CD4-positive, alpha-beta T cell (primary cell): ENCODE measurements around the gene CSTPP1. TPM values are rescaled to one million over a fixed set of nuclear protein-coding genes. Genes with fewer than 3 reads are reported as not detected.

Source experiments
- ATAC-seq: fragments of 200-7000 bp; cut with Tn5 transposase; one replicate; pipeline ENCODE4 v1.10.0; 2022; ENCODE audit warnings: mild to moderate bottlenecking; ENCODE audit not compliant: poor library complexity
- CTCF ChIA-PET: fragments of 350-600 bp; sonication (Branson Sonifier 250); formaldehyde crosslinking; loops from one replicate; lab custom pipeline; 2021; ENCODE audit warnings: antibody characterized with exemption, inconsistent platforms; lab: Charles Lee
- POLR2A ChIA-PET: fragments of 350-600 bp; sonication (Branson Sonifier 250); formaldehyde crosslinking; loops from one replicate; lab custom pipeline; 2021; ENCODE audit warnings: antibody characterized with exemption, inconsistent platforms; lab: Charles Lee
- DNase-seq, 14 experiments: peaks; one replicate each; pipeline ENCODE4 v3.0.0-alpha.2; 2013 to 2020; ENCODE audit warnings: mixed read lengths in 2 of 14
- H3K27ac ChIP-seq, 2 donors: one replicate each; pipeline versions ENCODE4 v1.5.1 to v1.7.0; 2013; ENCODE audit warnings: low read length in 2 of 2, low read depth in 1 of 2, mild to moderate bottlenecking in 1 of 2
- H3K27me3 ChIP-seq, 2 experiments: 1 replicate in 1 of 2; 2 replicates in 1 of 2; pipeline versions ENCODE4 v1.6.1 to v1.7.0; 2013; ENCODE audit warnings: low read length in 2 of 2, control low read depth in 1 of 2, mild to moderate bottlenecking in 1 of 2, moderate library complexity in 1 of 2; ENCODE audit not compliant: insufficient read depth in 2 of 2, control insufficient read depth in 1 of 2
- H3K36me3 ChIP-seq: one replicate; pipeline ENCODE4 v1.6.1; 2013; ENCODE audit warnings: low read length, control low read depth; ENCODE audit not compliant: insufficient read depth
- H3K4me1 ChIP-seq: one replicate; pipeline ENCODE4 v1.6.1; 2013; ENCODE audit warnings: low read length, control low read depth; ENCODE audit not compliant: insufficient read depth
- H3K4me3 ChIP-seq: one replicate; pipeline ENCODE4 v1.5.1; 2013; ENCODE audit warnings: mild to moderate bottlenecking, low read length, moderate library complexity
- H3K9me3 ChIP-seq, 2 experiments: 1 replicate in 1 of 2; 2 replicates in 1 of 2; pipeline versions ENCODE4 v1.6.1 to v1.7.0; 2013; ENCODE audit warnings: low read length in 2 of 2, mild to moderate bottlenecking in 2 of 2, control low read depth in 1 of 2, moderate library complexity in 1 of 2; ENCODE audit not compliant: control insufficient read depth in 1 of 2, insufficient read depth in 1 of 2
- H3K27ac Mint-ChIP-seq: one replicate; pipeline ENCODE4 v1.8.0; 2020; ENCODE audit warnings: mixed read lengths
- H3K27me3 Mint-ChIP-seq: one replicate; pipeline ENCODE4 v1.8.0; 2021; ENCODE audit warnings: mixed read lengths
- H3K36me3 Mint-ChIP-seq: one replicate; pipeline ENCODE4 v1.8.0; 2021; ENCODE audit warnings: low read depth, mixed read lengths
- H3K4me1 Mint-ChIP-seq: one replicate; pipeline ENCODE4 v1.8.0; 2021; ENCODE audit warnings: low read depth, mixed read lengths
- H3K4me3 Mint-ChIP-seq: one replicate; pipeline ENCODE4 v1.8.0; 2020; ENCODE audit warnings: mild to moderate bottlenecking, mixed read lengths
- H3K9me3 Mint-ChIP-seq: one replicate; pipeline ENCODE4 v1.8.0; 2020; ENCODE audit warnings: mixed read lengths
- intact Hi-C, 2 experiments: fragments of 100-400 bp; cut with DNase I in 1 of 2; cut with micrococcal nuclease in 1 of 2; formaldehyde crosslinking; loops; one replicate each; pipeline versions ENCODE4 v1.15.1 to v1.9.0; 2023 to 2025; cut with DNase I, micrococcal nuclease
- total RNA-seq, 174 experiments: library from RNA in 2 of 174; stranded (reverse) in 2 of 174; gene quantifications; one replicate each; pipeline ENCODE4 v1.2.3 and lab custom pipeline; 2021 to 2026
- TF ChIP-seq, protein P1 (sequence below): fragments of 200-600 bp; IDR thresholded peaks from one replicate; pipeline ENCODE4 v1.8.0; 2022; ENCODE audit warnings: antibody characterized with exemption, mild to moderate bottlenecking

Gene CSTPP1
- total RNA-seq, 2 experiments from 2014 or later = 6.6 to 7.3 TPM

DNA sequence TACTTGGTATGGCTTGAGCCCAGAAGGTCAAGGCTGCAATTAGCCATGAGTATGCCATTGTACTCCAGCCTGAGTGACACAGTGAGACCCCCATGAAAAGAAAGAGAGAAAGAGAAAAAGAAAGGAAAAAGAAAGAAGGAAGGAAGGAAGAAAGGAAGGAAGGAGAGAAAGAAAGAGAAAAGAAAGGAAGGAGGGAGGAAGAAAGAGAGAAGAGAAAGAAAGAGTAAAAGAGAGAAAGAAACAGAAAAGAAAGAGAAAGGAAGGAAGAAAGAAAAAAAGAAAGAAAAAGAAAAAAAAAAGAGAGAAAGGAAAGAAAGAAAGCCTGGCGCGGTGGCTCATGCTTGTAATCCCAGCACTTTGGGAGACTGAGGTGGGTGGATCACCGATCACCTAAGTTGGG is 77.5 kb downstream of the CSTPP1 start:
- CTCF ChIA-PET = no interaction called here
- ATAC-seq (no peak), DNase-seq (no peak)
- Histone ChIP-seq H3K27ac (no peak overlapping the region), H3K27me3 (no peaks in the 10 kb centered on the region), H3K36me3 (no peaks in the 10 kb centered on the region), H3K4me1 (no peaks in the 10 kb centered on the region), H3K4me3 (no peak overlapping the region), H3K9me3 (no peaks in the 10 kb centered on the region)
- no peaks in the 10 kb centered on the region for H3K9me3 Mint-ChIP-seq
- POLR2A ChIA-PET = no interaction called here
- H3K4me3 Mint-ChIP-seq = no peak overlapping the region
- peaks cover 7% of the 10 kb centered on the region for H3K36me3 Mint-ChIP-seq
- no peak overlapping the region for H3K27ac Mint-ChIP-seq
- H3K4me1 Mint-ChIP-seq = no peaks in the 10 kb centered on the region
- intact Hi-C loops = no loop called here
- no peaks in the 10 kb centered on the region for H3K27me3 Mint-ChIP-seq
- TF ChIP-seq, protein P1, sequence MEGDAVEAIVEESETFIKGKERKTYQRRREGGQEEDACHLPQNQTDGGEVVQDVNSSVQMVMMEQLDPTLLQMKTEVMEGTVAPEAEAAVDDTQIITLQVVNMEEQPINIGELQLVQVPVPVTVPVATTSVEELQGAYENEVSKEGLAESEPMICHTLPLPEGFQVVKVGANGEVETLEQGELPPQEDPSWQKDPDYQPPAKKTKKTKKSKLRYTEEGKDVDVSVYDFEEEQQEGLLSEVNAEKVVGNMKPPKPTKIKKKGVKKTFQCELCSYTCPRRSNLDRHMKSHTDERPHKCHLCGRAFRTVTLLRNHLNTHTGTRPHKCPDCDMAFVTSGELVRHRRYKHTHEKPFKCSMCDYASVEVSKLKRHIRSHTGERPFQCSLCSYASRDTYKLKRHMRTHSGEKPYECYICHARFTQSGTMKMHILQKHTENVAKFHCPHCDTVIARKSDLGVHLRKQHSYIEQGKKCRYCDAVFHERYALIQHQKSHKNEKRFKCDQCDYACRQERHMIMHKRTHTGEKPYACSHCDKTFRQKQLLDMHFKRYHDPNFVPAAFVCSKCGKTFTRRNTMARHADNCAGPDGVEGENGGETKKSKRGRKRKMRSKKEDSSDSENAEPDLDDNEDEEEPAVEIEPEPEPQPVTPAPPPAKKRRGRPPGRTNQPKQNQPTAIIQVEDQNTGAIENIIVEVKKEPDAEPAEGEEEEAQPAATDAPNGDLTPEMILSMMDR = no peak

DNA sequence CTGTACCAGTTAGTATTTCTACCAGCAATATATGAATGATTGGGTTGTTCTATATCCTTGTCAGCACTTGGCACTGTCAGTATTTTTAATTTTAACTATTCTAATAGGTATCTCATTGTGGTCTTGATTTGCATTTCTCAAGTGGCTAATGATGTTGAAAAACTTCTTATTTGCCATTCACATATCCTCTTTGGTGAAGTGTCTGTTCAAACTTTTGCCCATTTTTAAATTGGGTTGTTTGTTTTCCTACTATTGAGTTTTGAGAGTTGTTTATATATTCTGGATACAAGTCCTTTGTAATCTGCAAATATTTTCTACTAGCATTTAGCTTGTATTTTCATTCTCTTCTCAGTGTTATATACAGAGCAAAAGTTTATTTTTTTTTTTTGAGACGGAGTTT is 82.1 kb downstream of the CSTPP1 start:
- POLR2A ChIA-PET = no interaction called here
- H3K27me3 ChIP-seq = no peaks in the 10 kb centered on the region
- no peaks in the 10 kb centered on the region for H3K4me1 ChIP-seq
- ATAC-seq = no peak
- H3K36me3 ChIP-seq = no peaks in the 10 kb centered on the region
- no peak for DNase-seq
- CTCF ChIA-PET = no interaction called here
- Mint-ChIP-seq H3K27ac (no peak overlapping the region), H3K36me3 (no peaks in the 10 kb centered on the region), H3K9me3 (no peaks in the 10 kb centered on the region), H3K4me3 (no peak overlapping the region), H3K4me1 (no peaks in the 10 kb centered on the region), H3K27me3 (no peaks in the 10 kb centered on the region)
- H3K9me3 ChIP-seq = no peaks in the 10 kb centered on the region
- no peak overlapping the region for H3K4me3 ChIP-seq
- intact Hi-C loops = no loop called here
- no peak overlapping the region for H3K27ac ChIP-seq
- TF ChIP-seq, protein P1 = no peak

DNA sequence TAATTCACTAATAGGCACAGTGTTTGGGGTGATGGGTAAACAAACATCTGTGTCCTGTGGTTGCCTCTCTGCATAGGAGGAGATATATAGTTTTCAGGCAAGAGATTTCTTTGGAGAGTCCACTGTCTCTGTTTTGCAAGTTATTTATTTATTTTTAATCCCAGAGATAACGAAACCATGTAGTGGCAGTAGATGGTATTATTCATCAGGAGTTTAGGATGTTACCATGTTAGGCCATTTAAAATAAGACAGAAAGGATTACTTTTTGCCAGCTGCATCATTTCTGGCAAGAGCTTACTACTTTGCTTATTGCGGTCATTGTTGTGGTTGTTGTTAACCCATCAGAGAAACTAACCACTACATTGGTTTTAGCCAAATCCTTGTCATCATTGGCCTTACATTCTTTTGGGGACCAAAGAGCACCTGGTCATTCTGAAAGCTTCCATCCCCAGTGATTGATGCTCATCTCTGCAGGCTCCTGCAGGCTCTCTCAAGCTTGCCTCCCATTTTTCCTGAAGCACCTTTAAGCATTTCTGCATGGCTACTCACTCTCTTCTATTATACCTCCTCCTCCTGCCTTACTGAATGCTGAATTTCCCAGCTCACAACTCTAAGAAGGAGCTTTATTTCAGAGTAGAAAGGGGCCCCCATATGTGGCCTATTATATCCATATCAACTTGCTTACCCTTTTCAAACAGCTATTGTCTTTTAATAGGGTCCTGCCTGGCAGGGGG is 84.4 kb downstream of the CSTPP1 start:
- H3K27ac Mint-ChIP-seq = no peak overlapping the region
- no peaks in the 10 kb centered on the region for H3K9me3 ChIP-seq
- no peak overlapping the region for H3K4me3 ChIP-seq
- H3K4me1 Mint-ChIP-seq = no peaks in the 10 kb centered on the region
- no peak overlapping the region for H3K4me3 Mint-ChIP-seq
- DNase-seq (no peak), ATAC-seq (no peak)
- H3K27ac ChIP-seq = no peak overlapping the region
- H3K4me1 ChIP-seq = no peaks in the 10 kb centered on the region
- H3K9me3 Mint-ChIP-seq = no peaks in the 10 kb centered on the region
- intact Hi-C loops = no loop called here
- H3K27me3 ChIP-seq = no peaks in the 10 kb centered on the region
- no peaks in the 10 kb centered on the region for H3K36me3 ChIP-seq
- ChIA-PET CTCF (interaction anchor here (1.5 kb wide), 1 partner anchor 11 kb away, joined by 5 read pairs; no protein-coding TSS in a partner anchor), POLR2A (no interaction called here)
- no peaks in the 10 kb centered on the region for H3K27me3 Mint-ChIP-seq
- TF ChIP-seq, protein P1 = no peak
- no peaks in the 10 kb centered on the region for H3K36me3 Mint-ChIP-seq
